ENCODE results near the gene SLC4A3. TPM values are rescaled to one million over a fixed set of nuclear protein-coding genes. Genes with fewer than 3 reads are reported as not detected.

Gene SLC4A3
- total and polyA plus RNA-seq, 2 of the 13 experiments (the other 11 are each of a cell fraction or from before 2014, with no cell fraction given): 0.18 to 0.95 TPM

GRCh38 chr2:219691571-219691970 is 64.1 kb downstream of the SLC4A3 start:
- no peak for TF ChIP-seq SATB2 (CRISPR knock-in tag; IDR thresholded peaks at IDR 0.05)
- no peak for TF ChIP-seq JDP2 (CRISPR knock-in tag; IDR thresholded peaks at IDR 0.05; ENCODE audit: borderline replicate concordance)
- no peaks in the 10 kb centered on the region for H3K79me2 ChIP-seq (ENCODE audit: insufficient read depth, low read length)
- H4K20me1 ChIP-seq (ENCODE audit: insufficient read depth, low read length): no peaks in the 10 kb centered on the region
- ATAC-seq (no peak), DNase-seq (ENCODE audit: low spot score) (no peak), FAIRE-seq (no peak)
- BruUV-seq (replicated peaks): no TSS peak
- WGBS (ENCODE audit: low lambda C conversion rate): 37% methylated on average over 10 of the region's 10 CpGs
- H3K9ac ChIP-seq (ENCODE audit: insufficient read depth, low read depth, low read length): no peak overlapping the region
- CTCF ChIA-PET (ENCODE audit: low intra/inter-chr PET ratio, low total read pairs): interaction anchor here (3.2 kb wide), 1 partner anchor 150 kb away, joined by 20 read pairs; no protein-coding TSS in a partner anchor
- peaks cover 0 to 45% of the 10 kb centered on the region in 2 experiments; a peak in 3 of 5 replicates for H3K27me3 ChIP-seq (ENCODE audit: control insufficient read depth in 1 of 2, insufficient read depth in 2 of 2, low read length in 2 of 2)
- no peaks in the 10 kb centered on the region for H3K9me3 ChIP-seq (ENCODE audit: low read length)
- H3K36me3 ChIP-seq (replicated peaks in 1 of 2; ENCODE audit: control insufficient read depth in 1 of 2, insufficient read depth in 2 of 2, low read length in 2 of 2): no peaks in the 10 kb centered on the region
- in situ Hi-C loops (cut with HindIII; ENCODE audit: extremely low pct_ligation_motif_present, low pct_unique_long_range_greater_than_20kb): no loop called here
- H3K4me3 ChIP-seq (replicated peaks in 1 of 3; ENCODE audit: insufficient read depth in 1 of 3, low read depth in 2 of 3, low read length in 3 of 3): no peak overlapping the region
- H3K4me1 ChIP-seq (ENCODE audit: insufficient read depth, low read length): 0 out of 2 replicates have a peak, but pooled peaks cover 18% of the 10 kb centered on the region
- H3K4me2 ChIP-seq (ENCODE audit: low read depth, low read length): no peak overlapping the region
- H3K27ac ChIP-seq (ENCODE audit: extremely low read length, insufficient read depth, low read length): no peak overlapping the region
- no peak overlapping the region for H2AFZ ChIP-seq (ENCODE audit: low read length)
- intact Hi-C loops (cut with micrococcal nuclease; ENCODE audit: unreplicated experiment): no loop called here
- POLR2A ChIA-PET: no interaction called here

Small RNA genes lying within 50 kb of the gene (small RNA-seq; reads per million reads assigned to genes)
- gene RN7SKP213 (ENCODE audit: insufficient read depth in 2 of 3, insufficient read length in 3 of 3, low read depth in 2 of 3, low replicate concordance in 1 of 3): 0 reads per million in 3 experiments

Other genes starting within 250 kb of the SLC4A3 start
- 103 and 104 TPM in 2 replicates for gene DNPEP, start 239.7 kb upstream of the SLC4A3 start, total RNA-seq (2016; rRNA removed; fragmentation: Illumina TruSeq; extraction: Trizol)
- 109 and 130 TPM in 2 replicates for gene DNPEP, start 239.7 kb upstream of the SLC4A3 start, polyA plus RNA-seq (2011; rRNA removed)
- not detected in 2 replicates for gene DES, start 209.3 kb upstream of the SLC4A3 start, total RNA-seq (2016; rRNA removed; fragmentation: Illumina TruSeq; extraction: Trizol)
- gene DES, start 209.3 kb upstream of the SLC4A3 start, polyA plus RNA-seq (2011; rRNA removed): 0.21 TPM in 1 of 2 replicates, not detected in the other
- gene SPEG, start 192.8 kb upstream of the SLC4A3 start, total RNA-seq (2016; rRNA removed; fragmentation: Illumina TruSeq; extraction: Trizol): 0.18 TPM in 1 of 2 replicates, not detected in the other
- gene SPEG, start 192.8 kb upstream of the SLC4A3 start, polyA plus RNA-seq (2011; rRNA removed): 0.24 and 0.94 TPM in 2 replicates
- 81.1 and 88.7 TPM in 2 replicates for gene GMPPA, start 128.7 kb upstream of the SLC4A3 start, total RNA-seq (2016; rRNA removed; fragmentation: Illumina TruSeq; extraction: Trizol)
- gene GMPPA, start 128.7 kb upstream of the SLC4A3 start, polyA plus RNA-seq (2011; rRNA removed): 106 and 115 TPM in 2 replicates
- not detected in 2 replicates for gene ASIC4, start 113.1 kb upstream of the SLC4A3 start, total RNA-seq (2016; rRNA removed; fragmentation: Illumina TruSeq; extraction: Trizol)
- gene ASIC4, start 113.1 kb upstream of the SLC4A3 start, polyA plus RNA-seq (2011; rRNA removed): 0.03 TPM in 2 replicates
- gene CHPF, start 83.8 kb upstream of the SLC4A3 start, total RNA-seq (2016; rRNA removed; fragmentation: Illumina TruSeq; extraction: Trizol): 34.7 and 79.6 TPM in 2 replicates
- 111 and 171 TPM in 2 replicates for gene CHPF, start 83.8 kb upstream of the SLC4A3 start, polyA plus RNA-seq (2011; rRNA removed)
- 11.6 and 17.3 TPM in 2 replicates for gene TMEM198, start 83.6 kb upstream of the SLC4A3 start, total RNA-seq (2016; rRNA removed; fragmentation: Illumina TruSeq; extraction: Trizol)
- gene TMEM198, start 83.6 kb upstream of the SLC4A3 start, polyA plus RNA-seq (2011; rRNA removed): 23.5 and 40.8 TPM in 2 replicates
- gene OBSL1, start 56.1 kb upstream of the SLC4A3 start, total RNA-seq (2016; rRNA removed; fragmentation: Illumina TruSeq; extraction: Trizol): 65.4 and 86.7 TPM in 2 replicates
- gene OBSL1, start 56.1 kb upstream of the SLC4A3 start, polyA plus RNA-seq (2011; rRNA removed): 218 and 229 TPM in 2 replicates
- gene INHA, start 55.3 kb upstream of the SLC4A3 start, total RNA-seq (2016; rRNA removed; fragmentation: Illumina TruSeq; extraction: Trizol): 1.9 and 4.1 TPM in 2 replicates
- 15.2 and 23.1 TPM in 2 replicates for gene INHA, start 55.3 kb upstream of the SLC4A3 start, polyA plus RNA-seq (2011; rRNA removed)
- gene STK11IP, start 29.8 kb upstream of the SLC4A3 start, total RNA-seq (2016; rRNA removed; fragmentation: Illumina TruSeq; extraction: Trizol): 5.6 and 12.8 TPM in 2 replicates
- 24.0 and 30.2 TPM in 2 replicates for gene STK11IP, start 29.8 kb upstream of the SLC4A3 start, polyA plus RNA-seq (2011; rRNA removed)